Activated CD4-positive, alpha-beta T cell treated with anti-CD3 and anti-CD28 coated beads for 36 hours (primary cell): ENCODE data around the gene RNF207. TPM values are rescaled to one million over a fixed set of nuclear protein-coding genes. Genes with fewer than 3 reads are reported as not detected.
A peak's percentile ranks its signal among the peaks of the same experiment; 100 is the strongest.

Experiments
- ATAC-seq: fragments of 200-7000 bp; cut with Tn5 transposase; one replicate; pipeline ENCODE4 v1.10.0; 2021; ENCODE audit warnings: mild to moderate bottlenecking, moderate library complexity
- CTCF ChIA-PET: fragments of 350-600 bp; sonication (Branson Sonifier 250); formaldehyde crosslinking; loops from one replicate; lab custom pipeline; 2021; ENCODE audit warnings: antibody characterized with exemption; lab: Charles Lee
- POLR2A ChIA-PET: fragments of 350-600 bp; sonication (Branson Sonifier 250); formaldehyde crosslinking; loops from one replicate; lab custom pipeline; 2021; ENCODE audit warnings: antibody characterized with exemption, inconsistent platforms; lab: Charles Lee
- DNase-seq: peaks from one replicate; pipeline ENCODE4 v3.0.0-alpha.2; 2020
- H3K27ac Mint-ChIP-seq: one replicate; pipeline ENCODE4 v1.8.0; 2021; ENCODE audit warnings: mixed read lengths
- H3K27me3 Mint-ChIP-seq: one replicate; pipeline ENCODE4 v1.8.0; 2021; ENCODE audit warnings: mixed read lengths
- H3K36me3 Mint-ChIP-seq: one replicate; pipeline ENCODE4 v1.8.0; 2021; ENCODE audit warnings: low read depth, mixed read lengths
- H3K4me1 Mint-ChIP-seq: one replicate; pipeline ENCODE4 v1.8.0; 2021; ENCODE audit warnings: mixed read lengths
- H3K4me3 Mint-ChIP-seq: one replicate; pipeline ENCODE4 v1.8.0; 2021; ENCODE audit warnings: mild to moderate bottlenecking, moderate library complexity, mixed read lengths
- H3K9me3 Mint-ChIP-seq: one replicate; pipeline ENCODE4 v1.8.0; 2021; ENCODE audit warnings: low read depth, mixed read lengths
- intact Hi-C, 2 experiments: fragments of 100-400 bp; cut with DNase I in 1 of 2; cut with micrococcal nuclease in 1 of 2; formaldehyde crosslinking; loops; one replicate each; pipeline versions ENCODE4 v1.14.2 to v1.15.1; 2022 to 2024; cut with DNase I, micrococcal nuclease
- total RNA-seq, 2 experiments: library from RNA; stranded (reverse); gene quantifications; one replicate each; pipeline ENCODE4 v1.2.3, GENCODE V29; 2021

Gene RNF207
- total RNA-seq: 10 to 100 TPM; 13.5 to 15.2 TPM

DNA sequence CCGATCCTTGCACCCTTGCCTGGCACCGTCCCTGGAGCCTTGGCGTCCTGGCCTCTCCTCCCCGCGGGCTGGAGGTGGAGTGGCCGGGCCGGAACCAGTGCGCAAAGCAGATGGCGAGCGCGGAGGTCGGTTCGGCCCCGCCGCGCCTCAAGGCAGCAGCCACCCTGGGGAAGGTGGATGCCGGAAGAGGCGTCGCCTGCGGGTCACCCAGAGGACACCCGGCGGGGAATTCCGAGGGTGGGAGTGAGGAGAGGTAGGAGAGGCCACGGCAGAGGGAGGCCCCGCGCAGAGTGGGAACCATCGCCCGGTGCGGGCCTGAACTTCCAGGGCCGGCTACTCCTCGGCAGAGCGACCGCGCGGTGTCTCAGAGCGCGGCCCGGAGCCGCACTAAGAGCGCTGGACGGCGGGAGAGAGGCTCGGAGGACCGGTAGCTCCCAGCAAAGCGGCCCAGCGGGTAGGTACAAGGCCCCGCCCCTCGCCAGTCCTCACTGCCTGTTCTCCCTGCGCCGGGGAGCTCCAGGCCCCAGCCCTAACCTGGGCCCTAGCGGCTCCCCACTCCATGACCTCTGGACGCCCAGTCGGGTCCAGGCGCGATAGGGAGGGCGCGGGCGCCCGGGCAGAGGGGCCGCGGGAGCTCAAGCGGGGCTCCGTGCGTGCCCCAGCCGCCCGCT, at the start of gene RNF207:
TSS of gene RNF207 (plus strand) at position 271 of the 671 bp plus-strand sequence. CDS start 417 bp downstream, outside the sequence.
- ChIA-PET POLR2A (interaction anchor here (1.0 to 1.1 kb wide), 2 partner anchors 16 to 29 kb away, joined by 4 read pairs; no protein-coding TSS in a partner anchor), CTCF (interaction anchor here (0.6 to 2.3 kb wide), 12 partner anchors 8 to 323 kb away, joined by 3 to 10 read pairs (median 4); no protein-coding TSS in a partner anchor)
- DNase-seq (peak; percentile 85), ATAC-seq (peak; percentile 75)
- intact Hi-C loops: loop anchor here (1.0 to 2.0 kb wide), 2 partner anchors 29 kb away; partner anchors contain the start of gene ICMT (in 2 of the 2)
- H3K4me3 Mint-ChIP-seq: peak within 1 kb of the TSS; percentile 77
- H3K36me3 Mint-ChIP-seq: no peaks in the 10 kb centered on the region
- no peaks in the 10 kb centered on the region for H3K9me3 Mint-ChIP-seq
- H3K27ac Mint-ChIP-seq: peak within 1 kb of the TSS; percentile 67
- H3K27me3 Mint-ChIP-seq: peaks cover 8% of the 10 kb centered on the region
- H3K4me1 Mint-ChIP-seq: peaks cover 3% of the 10 kb centered on the region

DNA sequence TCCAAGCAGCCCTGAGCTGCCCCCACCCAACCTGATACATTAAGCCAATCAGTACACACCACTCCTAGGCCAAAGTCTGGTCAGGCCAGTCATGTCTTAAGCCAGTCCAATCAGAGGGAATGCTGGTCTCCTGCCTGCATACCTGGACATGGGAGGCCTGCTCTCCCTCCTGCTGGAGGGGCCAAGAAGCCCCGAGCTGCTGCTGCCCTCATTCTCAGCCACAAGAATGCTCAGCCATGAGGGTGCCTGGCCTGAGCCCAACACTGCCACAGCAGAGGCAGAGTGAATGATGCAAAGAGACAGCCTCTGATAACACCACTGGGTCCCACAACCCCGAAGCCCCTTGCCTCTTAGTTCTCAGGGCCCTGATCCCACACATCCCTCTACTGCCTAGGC, 48.8 kb upstream of the RNF207 start:
- Mint-ChIP-seq H3K27me3 (peaks cover 12% of the 10 kb centered on the region), H3K4me3 (no peak overlapping the region), H3K4me1 (peaks cover 10% of the 10 kb centered on the region), H3K27ac (no peak overlapping the region), H3K9me3 (no peaks in the 10 kb centered on the region), H3K36me3 (no peaks in the 10 kb centered on the region)
- ChIA-PET POLR2A (no interaction called here), CTCF (interaction anchor here (0.6 kb wide), 1 partner anchor 65 kb away, joined by 3 read pairs; no protein-coding TSS in a partner anchor)
- DNase-seq (no peak), ATAC-seq (peak; percentile 5)
- intact Hi-C loops: no loop called here

DNA sequence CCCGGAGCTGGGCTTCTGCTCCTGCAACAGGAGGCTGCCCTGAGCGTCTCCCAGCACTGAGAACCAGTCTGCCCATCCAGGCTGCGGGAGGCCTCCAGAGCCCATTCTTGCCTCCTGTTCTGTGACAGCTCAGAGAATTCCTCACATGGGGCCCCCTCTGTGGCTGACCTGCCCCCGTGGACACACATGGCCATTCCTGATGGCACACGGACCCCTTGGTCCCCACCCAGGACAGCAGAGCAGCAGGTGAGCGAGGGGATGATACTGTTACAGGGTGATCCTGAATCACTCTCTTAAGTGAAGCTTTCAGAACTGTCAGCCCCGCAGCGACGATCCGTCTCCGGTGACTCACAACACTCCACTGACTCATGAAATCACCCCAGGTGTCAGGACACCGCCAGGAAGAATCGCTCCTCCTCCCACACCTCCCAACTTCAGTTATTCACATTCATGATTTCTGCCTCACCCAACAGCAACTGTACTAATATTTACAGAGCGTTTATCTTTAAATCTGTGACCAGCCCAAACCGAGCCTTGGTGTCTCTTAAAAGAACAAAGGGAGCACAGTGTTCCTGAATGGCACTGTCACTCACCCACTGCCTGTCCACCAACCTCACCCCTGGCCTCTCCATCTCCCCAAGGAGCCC, 48.3 kb upstream of the RNF207 start:
- peaks cover 12% of the 10 kb centered on the region for H3K27me3 Mint-ChIP-seq
- CTCF ChIA-PET: interaction anchor here (0.6 kb wide), 1 partner anchor 66 kb away, joined by 3 read pairs; no protein-coding TSS in a partner anchor
- H3K27ac Mint-ChIP-seq: no peak overlapping the region
- intact Hi-C loops: no loop called here
- ATAC-seq: peak; percentile 93
- peaks cover 10% of the 10 kb centered on the region for H3K4me1 Mint-ChIP-seq
- no peaks in the 10 kb centered on the region for H3K36me3 Mint-ChIP-seq
- H3K4me3 Mint-ChIP-seq: no peak overlapping the region
- DNase-seq: peak; percentile 75
- no peaks in the 10 kb centered on the region for H3K9me3 Mint-ChIP-seq
- POLR2A ChIA-PET: no interaction called here

DNA sequence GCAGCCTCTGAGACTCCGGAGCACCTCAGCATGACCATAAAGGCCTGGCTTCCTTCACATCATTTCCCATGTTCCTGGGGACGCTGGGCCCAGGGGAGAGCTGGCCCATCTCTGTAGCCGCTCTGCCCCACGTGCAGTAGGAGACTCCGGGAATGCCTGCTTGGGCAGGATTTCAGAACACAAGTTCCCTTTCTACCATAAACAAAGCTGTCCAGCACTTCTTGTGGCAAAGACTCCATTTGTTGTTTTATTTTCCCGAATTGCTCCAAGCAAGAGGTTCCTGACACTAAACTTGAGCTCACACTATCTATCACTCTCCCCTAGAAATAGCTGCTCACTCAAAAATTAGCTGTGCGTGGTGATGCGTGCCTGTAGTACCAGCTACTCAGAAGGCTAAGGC, 47.7 kb upstream of the RNF207 start:
- Mint-ChIP-seq H3K4me1 (peaks cover 10% of the 10 kb centered on the region), H3K9me3 (no peaks in the 10 kb centered on the region), H3K27me3 (peaks cover 12% of the 10 kb centered on the region), H3K36me3 (no peaks in the 10 kb centered on the region), H3K4me3 (no peak overlapping the region), H3K27ac (no peak overlapping the region)
- ATAC-seq (no peak), DNase-seq (no peak)
- POLR2A ChIA-PET: no interaction called here
- intact Hi-C loops: no loop called here
- CTCF ChIA-PET: no interaction called here

DNA sequence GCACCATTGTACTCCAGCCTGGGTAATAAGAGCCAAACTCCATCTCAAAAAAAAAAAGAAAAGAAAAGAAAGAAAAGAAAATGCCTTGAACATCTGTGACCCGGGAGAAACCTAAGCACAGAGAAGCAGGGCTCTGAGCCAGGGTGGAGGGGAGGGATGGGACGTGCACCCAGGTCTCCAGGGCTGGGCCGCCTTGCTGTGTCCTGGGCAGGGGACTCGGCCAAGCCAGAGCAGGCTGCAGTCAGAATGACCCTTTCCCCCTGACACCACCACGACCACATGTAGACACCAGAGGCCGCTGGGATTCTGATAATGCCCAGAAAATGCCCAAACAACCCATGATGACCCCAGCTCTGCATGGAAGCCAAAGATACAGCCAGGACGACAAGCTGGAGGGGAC, 43.6 kb upstream of the RNF207 start:
- Mint-ChIP-seq H3K27ac (no peak overlapping the region), H3K9me3 (no peaks in the 10 kb centered on the region), H3K36me3 (no peaks in the 10 kb centered on the region), H3K27me3 (peaks cover 14% of the 10 kb centered on the region), H3K4me3 (no peak overlapping the region), H3K4me1 (peaks cover 8% of the 10 kb centered on the region)
- ATAC-seq (no peak), DNase-seq (no peak)
- ChIA-PET CTCF (no interaction called here), POLR2A (no interaction called here)
- intact Hi-C loops: no loop called here

DNA sequence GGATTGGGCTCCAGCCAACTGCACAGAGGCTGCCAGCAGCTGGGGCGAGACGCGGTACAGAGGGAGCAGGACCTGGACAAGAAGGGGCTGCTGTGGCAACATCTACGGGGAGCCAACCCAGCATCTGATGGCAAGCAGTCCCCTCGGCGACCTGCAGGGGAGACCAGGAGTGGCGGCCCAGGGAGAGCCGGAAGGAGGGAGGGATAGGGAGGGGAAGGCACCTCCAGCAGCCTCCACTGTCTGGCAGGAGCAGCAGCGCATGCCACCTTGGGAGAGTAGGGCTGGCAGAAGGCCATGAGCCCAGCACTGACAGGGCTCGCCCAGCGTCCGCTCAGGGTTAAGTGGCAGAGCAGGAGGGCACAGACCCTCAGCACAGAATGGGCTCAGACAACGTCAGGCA, 43.1 kb upstream of the RNF207 start:
- H3K4me1 Mint-ChIP-seq: peaks cover 4% of the 10 kb centered on the region
- H3K27me3 Mint-ChIP-seq: peaks cover 14% of the 10 kb centered on the region
- H3K9me3 Mint-ChIP-seq: no peaks in the 10 kb centered on the region
- no peak for DNase-seq
- intact Hi-C loops: no loop called here
- ChIA-PET POLR2A (no interaction called here), CTCF (no interaction called here)
- ATAC-seq: no peak
- no peaks in the 10 kb centered on the region for H3K36me3 Mint-ChIP-seq
- no peak overlapping the region for H3K27ac Mint-ChIP-seq
- no peak overlapping the region for H3K4me3 Mint-ChIP-seq

GRCh38 chr1:6163191-6163972, 42.5 kb upstream of the RNF207 start:
- H3K9me3 Mint-ChIP-seq: no peaks in the 10 kb centered on the region
- CTCF ChIA-PET: no interaction called here

DNA sequence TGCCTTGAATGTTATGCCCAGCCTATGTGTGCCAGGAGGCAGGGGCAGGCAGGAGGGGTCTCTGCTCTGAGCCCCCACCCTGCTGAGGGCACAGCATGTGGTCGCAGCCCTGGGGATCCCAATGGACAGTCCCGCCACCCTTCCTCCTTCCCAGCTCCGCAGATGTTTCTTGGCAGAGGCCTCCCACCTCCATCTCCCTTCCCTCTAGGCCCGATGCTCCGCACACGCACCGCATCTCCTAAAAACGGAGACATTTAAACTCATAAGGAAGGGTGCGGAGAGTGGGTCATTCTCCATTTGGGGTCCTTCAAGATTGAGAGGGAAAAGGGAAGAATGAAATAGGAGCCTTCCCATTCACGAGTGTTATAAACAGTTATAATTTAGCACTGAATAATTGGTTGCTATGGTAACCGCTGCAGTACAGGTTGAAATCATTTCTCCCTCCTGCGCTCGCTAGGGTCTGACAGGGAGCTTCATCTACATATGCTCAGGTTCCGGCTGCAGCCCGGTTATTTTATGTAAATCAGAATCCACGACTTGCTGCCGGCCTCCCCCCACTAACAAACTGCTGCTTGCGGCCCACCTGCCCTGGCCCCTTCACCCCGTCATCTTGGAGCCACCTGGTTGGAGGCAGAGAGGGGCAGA, 41.8 kb upstream of the RNF207 start:
- CTCF ChIA-PET: no interaction called here
- ATAC-seq: no peak
- no peak overlapping the region for H3K27ac Mint-ChIP-seq
- peaks cover 11% of the 10 kb centered on the region for H3K27me3 Mint-ChIP-seq
- POLR2A ChIA-PET: no interaction called here
- intact Hi-C loops: no loop called here
- no peak overlapping the region for H3K4me3 Mint-ChIP-seq
- H3K9me3 Mint-ChIP-seq: no peaks in the 10 kb centered on the region
- H3K4me1 Mint-ChIP-seq: no peaks in the 10 kb centered on the region
- no peak for DNase-seq
- no peaks in the 10 kb centered on the region for H3K36me3 Mint-ChIP-seq

More at GRCh38 chr1:6163191-6163972, 42.5 kb upstream of the RNF207 start:
- Mint-ChIP-seq H3K27me3 (peaks cover 13% of the 10 kb centered on the region), H3K36me3 (no peaks in the 10 kb centered on the region), H3K4me3 (no peak overlapping the region), H3K27ac (no peak overlapping the region), H3K4me1 (no peaks in the 10 kb centered on the region)
- POLR2A ChIA-PET: no interaction called here
- intact Hi-C loops: no loop called here
- DNase-seq (no peak), ATAC-seq (no peak)

DNA sequence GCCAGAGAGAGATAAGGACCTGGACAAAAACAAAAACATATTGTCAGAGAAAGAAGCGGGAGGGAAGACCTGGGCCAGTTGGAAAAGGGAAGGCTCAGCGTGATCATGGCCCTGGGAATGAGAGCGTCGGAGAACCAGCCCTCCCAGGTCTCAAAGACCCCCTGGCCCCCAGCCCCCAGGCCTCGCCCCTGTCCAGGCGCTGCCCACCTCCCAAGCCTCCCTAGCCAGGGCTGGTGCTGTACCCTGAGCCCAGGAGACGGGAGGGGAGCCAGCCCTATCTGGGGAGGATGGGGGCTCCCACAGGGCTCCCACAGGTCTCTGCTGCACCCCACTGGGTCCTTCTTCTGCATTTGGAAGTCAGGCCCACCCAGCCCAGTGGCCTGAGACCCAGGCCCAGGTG, 40.9 kb upstream of the RNF207 start:
- Mint-ChIP-seq H3K9me3 (no peaks in the 10 kb centered on the region), H3K27ac (no peak overlapping the region), H3K4me3 (no peak overlapping the region), H3K27me3 (peaks cover 6% of the 10 kb centered on the region), H3K36me3 (no peaks in the 10 kb centered on the region), H3K4me1 (no peaks in the 10 kb centered on the region)
- intact Hi-C loops: no loop called here
- ATAC-seq (no peak), DNase-seq (no peak)
- CTCF ChIA-PET: no interaction called here
- POLR2A ChIA-PET: no interaction called here

DNA sequence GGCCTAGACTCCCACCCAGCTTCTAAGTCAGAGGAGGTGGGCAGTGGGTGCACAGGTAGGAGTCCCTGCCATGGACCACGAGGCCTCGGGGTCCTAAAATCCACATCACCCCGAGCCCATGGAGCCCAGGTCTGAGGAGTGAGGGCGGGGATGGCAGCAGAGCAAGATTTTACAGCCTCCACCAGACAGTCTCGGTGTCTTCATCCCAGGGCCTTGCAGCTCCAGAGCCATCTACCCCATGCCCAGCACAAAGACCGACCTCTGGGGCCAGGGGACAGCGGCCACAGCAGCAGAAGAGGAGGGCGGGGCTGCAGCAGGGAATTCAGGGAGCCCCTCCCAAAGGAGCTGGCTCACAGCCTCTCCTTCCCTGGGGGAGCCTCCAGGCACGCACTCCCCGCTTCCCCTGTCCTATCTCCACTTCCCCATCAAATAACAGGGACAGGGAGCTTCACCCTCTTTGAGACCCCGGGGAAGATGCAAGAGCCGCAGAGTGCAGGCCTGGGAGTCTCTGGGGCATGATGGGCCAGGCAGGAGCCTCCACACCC, 40.4 kb upstream of the RNF207 start:
- no peak for ATAC-seq
- H3K27ac Mint-ChIP-seq: no peak overlapping the region
- no peaks in the 10 kb centered on the region for H3K4me1 Mint-ChIP-seq
- DNase-seq: no peak
- H3K9me3 Mint-ChIP-seq: no peaks in the 10 kb centered on the region
- intact Hi-C loops: no loop called here
- ChIA-PET POLR2A (no interaction called here), CTCF (no interaction called here)
- no peaks in the 10 kb centered on the region for H3K36me3 Mint-ChIP-seq
- H3K27me3 Mint-ChIP-seq: peaks cover 6% of the 10 kb centered on the region
- no peak overlapping the region for H3K4me3 Mint-ChIP-seq

GRCh38 chr1:6166221-6166620, 39.7 kb upstream of the RNF207 start:
- intact Hi-C loops: no loop called here
- ChIA-PET POLR2A (no interaction called here), CTCF (no interaction called here)
- no peaks in the 10 kb centered on the region for H3K36me3 Mint-ChIP-seq
- H3K27ac Mint-ChIP-seq: no peak overlapping the region
- no peaks in the 10 kb centered on the region for H3K9me3 Mint-ChIP-seq
- no peak for ATAC-seq
- H3K4me3 Mint-ChIP-seq: no peak overlapping the region
- no peaks in the 10 kb centered on the region for H3K4me1 Mint-ChIP-seq
- DNase-seq: no peak
- peaks cover 2% of the 10 kb centered on the region for H3K27me3 Mint-ChIP-seq
